Measurements from ENCODE around the gene ZCCHC13.

- TF ChIP-seq EZH2 (IDR thresholded peaks at IDR 0.05; ENCODE audit: insufficient read depth, poor library complexity, severe bottlenecking) (no peak), EZH2phosphoT487 (IDR thresholded peaks at IDR 0.05; ENCODE audit: insufficient read depth, low read depth) (no peak)
Measured at GRCh38 chrX:74292808-74293123, 11.2 kb upstream of the ZCCHC13 start.

Measured in GM23248 (cell line).